Stimulated activated CD4-positive, alpha-beta T cell treated with anti-CD3 and anti-CD28 coated beads, Interleukin-1b, Interleukin-23, amount 100 ng/mL, for 1 hour (primary cell): ENCODE measurements around the gene TUT7.
A peak's percentile ranks its signal among the peaks of the same experiment; 100 is the strongest.
"Not testable (repeated sequence)": the region's sequence is repeated elsewhere in the genome, so short reads cannot be mapped to it uniquely, and the experiment has no call there.

Source experiments
- DNase-seq, 2 donors: peaks; one replicate each; pipeline ENCODE4 v3.0.0-alpha.2; 2020; ENCODE audit warnings: low read depth in 2 of 2

The TUT7 gene

DNA sequence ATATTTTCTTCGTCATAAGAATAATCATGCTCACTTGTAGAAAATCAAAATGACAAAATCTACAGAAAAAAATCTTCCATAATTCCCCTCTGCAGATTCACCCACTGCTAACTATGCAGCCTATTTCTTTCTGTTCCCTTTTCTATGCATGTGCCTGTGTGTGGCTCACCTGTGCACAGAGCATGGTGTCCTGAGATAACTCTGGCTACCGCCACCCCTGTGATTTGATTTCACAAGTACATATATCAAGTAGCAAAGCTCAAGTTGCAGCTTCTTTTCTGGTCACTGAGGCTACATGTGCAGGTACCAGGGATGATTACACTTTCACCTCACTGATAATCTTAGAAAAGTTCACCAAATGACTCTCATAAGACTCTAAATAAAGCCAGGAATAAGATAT is 53.5 kb downstream of the TUT7 start:
- DNase-seq: no peak

DNA sequence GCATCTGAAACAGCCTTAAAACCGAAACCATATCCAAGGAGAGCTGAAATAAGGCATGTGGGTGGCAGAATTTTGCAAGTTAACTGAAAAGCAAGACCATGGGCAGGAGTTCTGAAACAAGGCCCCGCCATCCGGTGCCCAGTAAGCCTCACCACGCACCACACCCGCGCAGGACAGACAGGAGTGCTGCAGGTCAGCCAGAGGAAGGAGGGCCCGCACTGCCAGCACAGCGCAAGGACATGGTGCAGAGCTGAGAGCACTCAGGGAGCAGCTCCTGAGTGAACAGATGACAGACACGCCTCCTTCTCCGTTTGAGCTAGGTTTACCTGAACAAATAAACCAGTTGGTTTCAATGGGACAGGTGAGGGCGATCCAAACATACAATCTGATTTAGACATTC is 55.3 kb downstream of the TUT7 start:
- no peak for DNase-seq

DNA sequence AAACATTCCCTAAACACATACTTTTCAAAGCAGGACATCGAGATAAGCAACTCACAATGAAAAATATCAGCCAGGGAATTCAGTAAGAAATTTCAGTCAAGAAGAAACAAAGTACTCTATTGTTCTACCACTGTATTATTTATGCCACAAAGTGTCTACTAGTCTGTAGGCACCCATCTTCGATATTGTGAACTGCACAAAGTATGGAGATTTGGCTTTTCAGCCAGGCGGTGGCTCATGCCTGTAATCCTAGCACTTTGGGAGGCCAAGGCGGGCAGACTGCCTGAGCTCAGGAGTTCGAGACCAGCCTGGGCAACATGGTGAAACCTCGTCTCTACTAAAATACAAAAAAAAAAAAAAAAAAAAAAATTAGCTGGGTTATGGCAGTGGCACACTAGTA is 63.9 kb downstream of the TUT7 start:
- not testable (repeated sequence) for DNase-seq

DNA sequence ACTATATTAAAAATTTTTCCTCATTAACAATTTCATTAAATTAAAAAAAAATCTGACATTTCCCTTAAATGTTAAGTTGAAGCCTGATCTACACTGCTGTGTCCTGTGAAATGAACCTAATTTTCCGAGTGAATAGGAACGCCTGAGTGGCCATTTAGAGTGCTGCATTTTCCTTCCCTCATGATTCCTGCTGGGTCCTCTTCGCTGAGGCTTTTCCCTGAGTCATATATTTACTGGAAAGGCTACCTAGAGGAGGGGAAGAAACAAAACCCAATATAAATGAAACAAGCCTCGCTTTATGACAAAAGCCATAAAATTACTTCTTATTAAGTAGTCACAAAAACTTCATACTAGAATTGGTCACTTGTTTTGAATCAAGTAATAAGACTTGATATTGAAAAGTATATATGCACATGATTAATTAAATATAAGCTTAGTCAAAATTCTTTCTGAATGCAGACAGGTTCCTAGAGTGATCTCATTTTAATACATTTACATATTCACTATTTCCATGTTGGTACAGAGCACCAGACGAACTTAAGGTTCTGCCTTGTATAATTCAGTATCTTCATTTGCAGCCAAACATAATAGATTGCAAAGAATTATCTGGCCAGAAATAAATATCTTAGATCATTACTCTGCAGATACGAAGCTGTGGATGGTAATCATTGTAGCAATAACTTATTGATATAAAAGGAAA is 65.6 kb downstream of the TUT7 start:
- no peak for DNase-seq

DNA sequence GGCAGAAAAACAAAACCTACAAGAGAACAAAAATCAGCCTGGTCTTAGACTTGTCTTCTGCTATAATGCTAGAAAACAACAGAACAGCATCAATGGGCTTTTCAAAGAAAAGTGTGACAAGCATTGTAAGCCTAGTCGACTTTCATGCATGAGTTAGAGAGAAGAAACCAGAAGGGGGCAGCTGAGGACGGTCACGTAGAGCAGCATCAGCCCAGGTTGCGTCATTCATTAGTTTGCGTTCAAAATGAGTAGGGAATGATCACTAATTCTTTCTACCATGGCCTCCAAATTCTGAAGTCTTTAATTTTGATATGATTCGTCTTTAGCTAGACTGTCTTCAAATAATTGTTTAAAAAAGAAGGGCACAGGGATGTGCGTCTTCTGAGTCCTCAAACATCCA is 67.2 kb downstream of the TUT7 start:
- no peak for DNase-seq

DNA sequence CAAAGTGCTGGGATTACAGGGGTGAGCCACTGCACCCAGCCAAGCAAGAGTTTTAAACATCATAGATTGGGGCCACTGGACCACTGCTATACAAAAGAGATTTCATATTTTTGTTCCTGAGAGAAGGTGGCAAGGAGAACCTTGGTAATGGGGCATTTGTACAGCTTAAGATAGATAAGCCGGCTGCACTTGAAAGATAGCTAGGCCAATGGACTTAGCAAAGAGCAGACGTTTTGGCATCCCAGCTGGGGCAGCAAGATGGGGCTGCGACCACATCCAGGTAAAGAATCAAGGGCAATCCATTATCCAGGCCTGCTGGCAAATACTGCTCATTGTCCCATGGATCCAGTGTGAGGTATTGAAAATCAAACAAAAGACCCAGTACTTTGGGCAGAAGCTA is 67.9 kb downstream of the TUT7 start:
- DNase-seq: no peak

DNA sequence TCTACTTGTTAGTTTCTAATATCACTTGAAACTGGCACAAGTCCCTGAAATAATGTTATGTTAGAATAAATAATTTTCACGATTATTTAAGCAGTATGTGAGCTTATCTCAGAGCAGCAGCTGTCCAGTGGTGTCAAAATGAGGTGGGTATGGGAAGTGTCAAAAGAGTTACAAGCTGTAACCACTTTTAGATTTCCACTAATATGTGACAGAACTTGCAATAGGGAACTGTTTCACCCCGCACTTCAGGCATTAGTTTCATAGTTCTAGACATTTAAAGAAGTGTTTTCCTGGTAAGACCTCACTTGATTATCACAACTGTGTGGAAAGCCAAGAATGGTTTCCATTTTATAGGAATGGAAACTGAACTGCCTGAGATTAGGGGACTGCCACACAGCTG is 68.9 kb downstream of the TUT7 start:
- no peak for DNase-seq

DNA sequence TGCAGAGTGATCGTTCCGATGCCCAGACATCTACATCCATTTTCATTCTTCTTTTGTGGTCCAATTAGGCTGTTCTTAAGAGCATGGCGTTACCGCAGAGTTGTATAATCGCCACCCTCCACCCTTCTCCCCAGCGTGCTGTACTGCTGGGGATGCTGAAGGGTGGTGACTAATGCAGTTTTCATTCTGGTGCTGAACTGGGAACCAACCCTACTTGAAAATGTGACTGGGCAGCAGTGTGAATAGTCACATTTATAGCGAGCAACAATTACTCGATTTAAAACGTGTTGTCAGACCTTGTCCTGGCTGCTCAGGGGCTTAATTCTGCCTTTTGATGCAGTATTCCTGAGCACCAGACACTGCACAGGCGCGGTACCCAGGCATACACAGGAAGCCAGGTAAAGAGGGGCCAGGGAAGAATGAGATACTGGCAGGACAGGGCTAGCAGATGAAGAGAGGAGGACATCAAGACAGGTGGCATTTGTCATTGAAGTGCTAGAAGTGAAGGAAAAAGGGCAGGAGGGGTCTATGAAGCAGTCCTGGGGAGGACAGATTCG is 71.2 kb downstream of the TUT7 start:
- no peak for DNase-seq

DNA sequence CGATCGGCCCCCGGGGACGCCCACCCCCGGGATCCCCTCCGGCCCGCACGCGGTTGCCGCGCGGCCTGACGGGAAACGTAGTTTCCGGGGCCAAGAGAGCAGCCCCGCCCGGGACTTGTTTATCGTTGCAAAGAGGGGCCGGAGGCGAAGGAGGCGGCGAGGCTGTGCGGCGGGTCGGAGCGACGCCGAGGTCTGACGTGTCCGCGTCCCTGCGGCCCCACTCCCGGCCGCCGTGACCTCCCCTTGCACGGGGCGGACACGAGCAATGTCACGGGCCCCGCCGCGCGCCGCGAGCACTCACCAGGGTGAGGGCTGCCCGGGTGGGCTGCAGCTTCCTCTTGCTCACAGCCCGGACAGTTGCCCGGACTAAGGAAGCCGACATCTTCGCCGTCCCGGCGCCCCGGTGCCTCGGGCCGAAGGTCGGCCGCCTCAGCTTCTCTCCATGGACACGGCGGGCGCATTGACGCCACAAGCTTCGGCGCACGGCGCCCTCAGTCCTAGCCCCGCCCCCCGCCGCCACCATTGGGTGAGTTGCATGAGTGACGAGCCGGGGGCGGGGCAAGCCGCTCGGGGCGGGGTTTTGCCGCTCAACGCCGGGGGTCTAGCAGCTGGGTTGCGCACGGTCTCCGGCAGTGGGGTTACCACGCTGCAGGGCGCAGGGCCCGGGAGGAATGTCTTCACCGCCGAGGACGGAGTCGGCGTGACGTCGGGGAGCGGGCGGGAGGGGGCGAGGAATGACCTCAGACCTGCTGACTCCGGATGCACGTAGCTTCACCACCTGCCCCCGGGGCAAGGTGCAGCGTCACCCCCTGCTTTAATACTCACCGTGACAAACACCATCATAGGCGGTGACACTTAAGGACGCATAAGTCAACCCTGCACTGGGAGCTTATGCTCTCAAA is 71.9 kb downstream of the TUT7 start, which contains the start of gene ISCA1:
Gene ISCA1, minus strand, starts transcription at position 462 of the 902 bp plus-strand sequence. Its CDS starts 80 bp downstream, at position 382.
- peak; percentile 89 to 99 for DNase-seq

DNA sequence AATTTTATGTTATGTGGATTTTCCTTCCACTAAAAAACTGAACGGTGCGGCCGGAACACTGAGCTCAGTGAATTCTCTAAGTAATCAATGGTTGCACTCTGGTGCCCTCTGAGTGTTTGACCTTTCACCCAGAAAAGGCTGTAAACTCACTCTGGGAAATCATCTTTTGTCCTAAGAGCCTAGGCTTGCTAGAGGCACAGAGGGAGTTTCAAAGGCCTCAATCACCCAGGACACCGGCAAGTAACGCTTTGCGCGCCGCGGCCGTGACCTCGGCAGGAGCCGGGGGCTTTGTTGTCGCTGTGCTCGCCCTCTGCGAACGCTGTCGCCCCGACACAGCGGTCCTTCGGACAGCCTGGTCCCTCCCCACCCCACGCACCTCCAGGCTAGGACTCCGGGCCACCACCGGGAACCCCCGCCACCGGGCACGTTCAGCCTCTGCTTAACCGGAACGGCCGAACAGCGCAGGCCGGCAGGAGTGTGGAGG is 72.6 kb downstream of the TUT7 start:
- DNase-seq: no peak

DNA sequence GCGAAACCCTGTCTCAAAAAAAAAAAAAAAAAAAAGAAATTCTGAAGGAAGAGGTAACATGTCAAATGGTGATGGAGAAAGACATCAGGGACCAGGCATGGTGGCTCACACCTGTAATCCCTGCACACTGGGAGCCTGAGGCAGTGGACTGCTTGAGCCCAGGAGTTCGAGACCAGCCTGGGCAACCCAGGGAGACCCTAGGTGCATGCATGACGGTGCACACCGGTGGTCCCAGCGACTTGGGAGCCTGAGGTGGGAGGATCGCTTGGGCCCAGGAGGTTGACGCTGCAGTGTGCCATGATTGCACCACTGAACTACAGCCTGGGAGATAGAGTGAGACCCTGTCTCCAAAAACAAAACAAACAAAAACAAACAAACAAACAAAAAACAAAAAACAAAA is 73.6 kb downstream of the TUT7 start:
- no peak for DNase-seq

DNA sequence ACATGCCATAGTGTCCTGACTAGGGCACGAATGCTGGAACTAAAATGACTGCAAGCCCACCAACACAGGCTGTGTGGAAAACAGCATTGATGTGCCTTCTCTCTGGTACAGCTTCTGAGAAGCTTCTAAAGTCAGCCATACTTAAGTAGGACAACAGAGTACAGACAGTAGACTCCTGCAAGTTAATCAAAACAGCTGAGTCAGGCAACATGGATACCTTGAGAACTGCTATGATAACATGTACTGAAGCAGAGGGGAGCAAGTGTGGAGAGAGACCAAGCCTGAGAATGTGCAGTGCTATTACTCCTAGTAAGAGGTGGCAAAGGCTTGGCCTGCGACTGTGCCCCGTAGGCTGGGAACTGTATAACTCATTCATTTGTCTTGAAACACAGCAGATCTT is 74.4 kb downstream of the TUT7 start:
- DNase-seq: no peak

DNA sequence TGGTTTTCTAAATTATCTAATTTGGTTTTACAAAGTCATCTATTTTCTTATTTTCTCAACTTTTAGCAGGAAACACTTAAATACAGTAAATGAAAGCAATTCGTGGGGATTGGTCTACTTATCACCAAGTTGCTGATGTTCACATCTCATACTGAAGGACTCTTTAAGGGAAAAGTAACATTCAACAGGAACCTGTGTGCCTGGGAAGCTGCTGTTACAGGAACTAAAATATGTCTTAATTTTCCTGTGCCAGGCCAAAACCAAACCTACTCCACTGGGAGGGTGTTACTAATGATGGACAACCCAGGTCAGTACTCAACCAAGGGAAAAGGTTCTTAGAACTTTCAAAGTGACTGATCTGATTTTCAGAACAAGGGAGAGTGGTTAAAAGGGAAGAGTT is 77.1 kb downstream of the TUT7 start:
- no peak for DNase-seq

DNA sequence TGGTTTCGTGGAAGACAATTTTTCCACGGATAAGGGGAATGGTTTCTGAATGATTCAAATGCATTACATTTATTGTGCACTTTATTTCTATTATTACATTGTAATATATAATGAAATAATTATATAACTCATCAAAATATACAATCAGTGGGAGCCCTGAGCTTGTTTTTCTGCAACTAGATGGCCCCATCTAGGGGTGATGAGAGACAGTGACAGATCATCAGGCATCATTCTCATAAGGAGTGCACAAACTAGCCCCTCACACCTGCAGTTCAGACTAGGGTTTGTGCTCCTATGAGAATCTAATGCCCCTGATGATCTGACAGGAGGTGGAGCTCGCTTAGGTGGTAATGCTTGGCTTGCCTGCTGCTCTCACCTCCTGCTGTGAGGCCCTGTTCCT is 78.2 kb downstream of the TUT7 start:
- no peak for DNase-seq

DNA sequence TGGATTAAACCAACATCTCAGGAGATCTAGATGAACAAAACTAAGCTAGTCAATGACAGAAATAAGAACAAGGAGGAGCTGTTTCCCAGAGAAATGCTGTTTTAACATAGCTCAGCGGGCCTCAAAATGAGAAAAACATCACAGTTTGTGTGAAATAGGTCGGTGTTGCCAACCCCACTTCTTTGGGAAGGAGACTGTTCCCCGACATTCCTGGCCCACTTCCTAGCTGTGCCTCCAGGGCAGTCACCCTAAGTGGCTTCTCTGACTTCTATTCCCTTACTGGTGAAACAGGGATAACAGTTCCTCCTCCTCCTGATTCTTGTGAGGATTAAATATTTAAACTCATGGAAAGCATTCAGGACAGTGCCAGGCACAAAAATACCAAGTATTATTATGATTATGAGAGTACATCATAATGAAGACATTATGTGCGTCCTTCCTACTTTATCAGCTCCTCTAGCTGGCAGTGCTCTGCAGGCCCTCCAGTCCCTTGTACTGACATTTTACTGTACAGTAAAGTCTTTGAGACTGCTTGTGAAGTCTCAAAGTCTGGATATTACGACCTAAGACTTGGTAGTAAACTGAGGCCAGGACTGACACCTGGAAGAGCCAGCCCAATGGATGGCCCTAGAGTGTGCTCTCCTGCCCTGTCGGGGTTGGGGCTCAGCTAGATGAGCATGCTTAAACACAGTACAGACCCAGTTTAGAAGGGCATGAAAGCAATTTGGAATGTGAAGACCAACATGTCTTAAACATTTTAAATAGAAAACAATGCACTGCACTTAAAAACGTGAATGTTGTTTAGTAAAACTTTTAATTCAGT is 79.2 kb downstream of the TUT7 start:
- DNase-seq: no peak

DNA sequence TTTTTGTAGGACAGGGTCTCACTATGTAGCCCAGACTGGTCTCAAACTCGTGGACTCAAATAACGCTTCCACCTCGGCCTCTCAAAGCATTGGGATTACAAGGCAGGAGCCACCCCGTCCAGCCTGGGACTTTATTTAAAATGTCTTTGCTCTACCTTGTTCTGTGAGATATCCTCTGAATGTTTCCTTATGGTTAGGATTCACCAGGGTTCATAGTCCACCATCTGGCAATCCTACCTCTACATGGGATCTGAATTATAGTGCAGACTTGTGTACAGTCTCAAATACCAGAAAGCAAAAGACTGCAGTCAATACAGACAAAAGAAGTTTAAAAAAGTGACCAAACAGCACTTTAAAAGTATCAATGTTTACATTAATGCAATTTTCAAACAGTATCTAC is 82.0 kb downstream of the TUT7 start:
- no peak for DNase-seq

DNA sequence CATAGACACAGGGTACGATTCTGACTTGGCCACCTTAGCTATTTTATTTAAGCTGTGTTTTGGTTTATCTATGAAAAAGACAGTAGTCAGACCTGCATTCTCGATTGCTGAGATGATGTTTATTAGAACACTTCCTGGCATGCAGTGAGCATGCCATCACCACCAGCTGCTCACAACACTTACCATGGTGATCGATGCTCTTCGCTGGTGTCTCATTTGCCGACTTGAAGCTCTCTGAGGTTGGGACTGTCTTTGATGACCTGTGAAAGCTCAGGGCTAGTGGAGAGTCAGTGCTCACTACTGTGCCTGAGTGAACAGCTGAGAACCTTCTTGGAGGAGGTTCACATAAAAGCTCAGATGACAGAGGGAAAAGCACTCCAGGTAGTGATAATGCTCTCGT is 90.3 kb downstream of the TUT7 start:
- no peak for DNase-seq

DNA sequence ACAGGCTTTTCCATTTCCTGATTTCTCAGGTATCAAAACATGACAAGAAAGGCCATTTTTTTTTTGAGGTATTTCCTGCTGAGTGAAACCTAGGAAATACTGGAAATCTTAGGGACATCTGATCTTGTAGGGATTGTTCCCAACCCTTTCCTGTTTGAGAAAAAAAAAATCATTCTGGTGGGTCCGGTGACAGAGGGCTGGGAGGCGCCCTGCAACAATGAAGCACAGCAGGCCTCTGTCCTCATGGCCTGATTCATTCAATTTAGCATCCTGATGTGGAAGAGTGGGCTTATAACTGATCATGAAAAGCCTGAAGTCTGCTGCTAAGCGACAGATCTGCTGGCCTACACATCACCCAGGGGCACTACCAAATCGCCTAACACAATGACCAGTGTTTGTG is 91.7 kb downstream of the TUT7 start:
- DNase-seq: no peak

DNA sequence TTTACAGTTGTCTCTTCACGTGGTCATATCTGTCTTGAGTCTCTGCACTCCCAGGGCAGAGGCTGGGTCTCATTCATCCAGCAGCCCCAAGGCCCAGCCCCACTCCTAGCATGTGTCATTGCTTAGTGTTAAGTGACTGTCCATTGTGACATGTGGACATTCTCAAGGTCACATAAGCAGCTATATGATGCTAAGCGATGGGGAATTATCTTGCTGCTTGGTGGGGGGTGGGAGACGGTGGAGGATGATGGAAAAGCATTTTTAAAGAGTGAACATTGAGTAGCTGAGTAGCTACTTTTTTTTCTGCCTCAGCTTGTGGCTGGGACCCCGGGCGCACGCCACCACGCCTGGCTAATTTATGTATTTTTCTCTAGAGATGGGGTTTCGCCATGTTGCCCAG is 94.7 kb downstream of the TUT7 start, which contains the start of gene C9orf153:
Gene C9orf153, minus strand, starts transcription at position 101 of the 400 bp plus-strand sequence. CDS start 30,054 bp downstream, outside the sequence.
- no peak for DNase-seq

DNA sequence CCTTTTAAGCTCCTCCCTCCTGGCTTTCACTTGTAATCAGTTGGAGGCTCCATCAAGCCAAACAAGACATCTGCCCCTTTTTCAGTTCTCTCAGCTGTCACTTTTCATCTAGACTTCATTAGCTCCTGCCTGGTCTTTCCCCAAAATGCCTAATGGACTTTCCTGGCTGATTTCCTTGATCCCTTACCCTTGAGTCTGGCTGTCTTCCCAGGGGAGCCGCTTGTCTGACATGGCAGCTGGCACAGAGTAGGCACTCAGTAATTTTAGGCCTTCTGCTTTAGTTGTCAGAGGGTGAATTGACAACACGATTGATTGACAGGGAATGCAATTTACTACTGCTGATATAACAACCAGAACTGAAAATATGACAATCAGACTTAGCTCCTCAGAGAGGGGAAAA is 96.8 kb downstream of the TUT7 start:
- DNase-seq: no peak

DNA sequence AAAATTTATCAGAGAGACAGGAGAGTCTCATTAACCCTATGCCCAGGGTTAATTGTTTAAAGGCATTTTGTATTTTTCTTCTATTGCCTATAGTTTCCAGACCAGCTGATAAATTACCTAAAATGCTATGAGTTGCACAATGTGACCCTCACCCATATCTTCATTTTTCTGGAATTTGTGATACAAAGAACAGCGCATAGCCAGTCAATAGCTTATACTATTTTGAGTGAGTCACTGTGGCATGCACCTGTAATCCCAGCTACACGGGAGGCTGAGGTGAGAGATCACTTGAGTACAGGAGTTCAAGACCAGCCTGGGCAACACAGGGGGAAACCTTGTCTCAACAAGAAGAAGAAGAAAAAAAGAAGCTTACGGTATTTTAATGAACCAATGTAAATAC is 97.6 kb downstream of the TUT7 start:
- DNase-seq: no peak

DNA sequence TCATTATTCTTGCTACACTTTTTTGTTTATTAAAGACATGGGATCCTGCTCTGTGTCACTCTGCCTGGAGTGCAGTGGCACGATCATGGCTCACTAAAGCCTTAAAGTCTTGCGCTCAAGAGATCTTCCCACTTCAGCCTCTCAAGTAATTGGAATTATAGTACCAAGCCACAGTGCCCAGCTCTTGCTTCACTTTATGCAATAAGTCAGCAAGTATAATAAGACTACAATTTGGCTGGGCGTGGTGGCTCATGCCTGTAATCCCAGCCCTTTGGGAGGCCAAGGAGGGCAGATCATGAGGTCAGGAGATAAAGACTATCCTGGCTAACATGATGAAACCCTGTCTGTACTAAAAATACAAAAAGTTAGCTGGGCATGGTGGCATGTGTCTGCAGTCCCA is 100.6 kb downstream of the TUT7 start:
- DNase-seq: no peak
